Gastroesophageal sphincter (tissue), 3 donors: ENCODE measurements around the gene NET1.

ENCODE experiments used
- EP300 ChIP-seq: sonication (generic); formaldehyde crosslinking; IDR thresholded peaks from one replicate; pipeline ENCODE4 v1.6.1; 2017; ENCODE audit warnings: antibody characterized with exemption, mild to moderate bottlenecking
- POLR2A ChIP-seq, 2 donors: fragments of 450-650 bp; IDR thresholded peaks; one replicate each; pipeline ENCODE4 v1.6.1; 2017; ENCODE audit warnings: antibody characterized with exemption in 2 of 2, mild to moderate bottlenecking in 2 of 2, moderate library complexity in 1 of 2
- POLR2AphosphoS5 ChIP-seq: sonication (generic); formaldehyde crosslinking; IDR thresholded peaks from one replicate; pipeline ENCODE4 v1.6.1; 2017; ENCODE audit warnings: antibody characterized with exemption
- TF ChIP-seq, protein P1 (sequence below), 4 experiments: fragments of 200-600 bp in 2 of 4; fragments of 450-650 bp in 2 of 4; sonication (generic) in 1 of 4; IDR thresholded peaks; one replicate each; pipeline ENCODE4 v1.5.1; 2017 to 2019; ENCODE audit warnings: antibody characterized with exemption in 4 of 4, mild to moderate bottlenecking in 2 of 4, moderate library complexity in 2 of 4

DNA sequence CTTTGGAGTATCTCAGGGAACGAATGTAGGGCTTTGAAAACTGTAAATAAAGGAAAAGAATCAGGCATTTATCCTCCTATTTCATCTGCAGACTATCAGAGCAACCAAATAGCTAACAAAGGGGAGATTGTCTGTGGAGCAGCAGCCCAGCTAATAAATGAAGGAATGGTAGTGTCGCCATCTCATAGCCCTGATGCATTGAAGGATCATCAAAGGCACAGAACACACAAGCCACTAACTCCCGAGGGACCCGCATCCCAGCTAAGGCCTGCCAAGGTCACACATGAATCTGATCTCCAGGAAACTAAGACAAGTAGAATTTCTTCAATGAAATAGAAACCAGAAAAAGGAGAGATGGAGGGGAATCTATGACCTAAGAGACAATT, 48.8 kb downstream of the NET1 start:
- TF ChIP-seq POLR2A (IDR thresholded peaks at IDR 0.05) (no peak), POLR2AphosphoS5 (peak; percentile 11), EP300 (no peak)
- TF ChIP-seq, protein P1, sequence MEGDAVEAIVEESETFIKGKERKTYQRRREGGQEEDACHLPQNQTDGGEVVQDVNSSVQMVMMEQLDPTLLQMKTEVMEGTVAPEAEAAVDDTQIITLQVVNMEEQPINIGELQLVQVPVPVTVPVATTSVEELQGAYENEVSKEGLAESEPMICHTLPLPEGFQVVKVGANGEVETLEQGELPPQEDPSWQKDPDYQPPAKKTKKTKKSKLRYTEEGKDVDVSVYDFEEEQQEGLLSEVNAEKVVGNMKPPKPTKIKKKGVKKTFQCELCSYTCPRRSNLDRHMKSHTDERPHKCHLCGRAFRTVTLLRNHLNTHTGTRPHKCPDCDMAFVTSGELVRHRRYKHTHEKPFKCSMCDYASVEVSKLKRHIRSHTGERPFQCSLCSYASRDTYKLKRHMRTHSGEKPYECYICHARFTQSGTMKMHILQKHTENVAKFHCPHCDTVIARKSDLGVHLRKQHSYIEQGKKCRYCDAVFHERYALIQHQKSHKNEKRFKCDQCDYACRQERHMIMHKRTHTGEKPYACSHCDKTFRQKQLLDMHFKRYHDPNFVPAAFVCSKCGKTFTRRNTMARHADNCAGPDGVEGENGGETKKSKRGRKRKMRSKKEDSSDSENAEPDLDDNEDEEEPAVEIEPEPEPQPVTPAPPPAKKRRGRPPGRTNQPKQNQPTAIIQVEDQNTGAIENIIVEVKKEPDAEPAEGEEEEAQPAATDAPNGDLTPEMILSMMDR (IDR thresholded peaks at IDR 0.05): no peak
